ENCODE results near the gene PTPRE. TPM values are rescaled to one million over a fixed set of nuclear protein-coding genes. Genes with fewer than 3 reads are reported as not detected.

Gene PTPRE
- polyA plus RNA-seq, 1 of the 3 experiments (the other 2 are of a cell fraction): 11.8 TPM

DNA sequence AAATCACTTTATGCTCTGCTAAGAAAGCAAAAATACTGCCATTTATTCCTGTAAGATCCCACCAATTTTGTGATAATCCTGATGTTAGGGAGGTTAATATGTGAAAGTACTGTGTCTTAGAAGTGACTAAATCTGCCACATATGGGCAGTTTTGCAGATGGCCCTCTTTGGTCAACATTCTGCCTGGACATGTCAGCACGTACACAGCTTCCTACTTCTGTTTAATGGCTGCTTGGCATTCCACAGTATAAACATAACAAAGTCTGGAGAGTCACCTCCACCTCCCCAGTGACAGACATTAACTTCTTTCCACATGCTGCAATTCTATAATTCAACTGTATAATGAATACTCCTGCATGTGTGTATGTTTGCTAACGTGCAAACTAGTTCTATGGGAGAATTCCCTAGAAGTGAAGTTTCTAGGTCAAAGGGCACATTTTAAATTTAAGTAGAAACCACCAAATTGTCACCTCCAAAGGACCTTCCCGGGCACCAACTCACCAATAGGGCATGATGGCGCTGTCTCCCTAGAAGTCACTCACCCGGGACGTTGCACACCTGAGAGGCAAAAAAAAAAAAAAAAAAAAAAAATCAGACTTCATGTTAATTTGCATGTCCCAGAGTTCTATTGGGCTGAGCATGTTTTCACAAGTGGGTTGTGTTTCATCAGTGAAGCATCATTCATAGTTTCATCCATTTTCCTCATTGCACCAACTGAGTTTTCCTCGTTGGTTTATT, 180.4 kb downstream of the PTPRE start:
- no peak overlapping the region for H3K4me3 ChIP-seq (ENCODE audit: low read depth in 2 of 2, low read length in 1 of 2)
- no peaks in the 10 kb centered on the region for H3K9me3 ChIP-seq
- no peak overlapping the region for H3K4me2 ChIP-seq
- TF ChIP-seq GATA2 (CRISPR knock-in tag; IDR thresholded peaks at IDR 0.05) (no peak), RCOR1 (IDR thresholded peaks at IDR 0.05; ENCODE audit: low read length) (no peak), NRF1 (IDR thresholded peaks at IDR 0.05; ENCODE audit: low read depth, low read length) (no peak), EZH2phosphoT487 (IDR thresholded peaks at IDR 0.05; ENCODE audit: borderline replicate concordance, low read depth) (no peak), CHD2 (IDR thresholded peaks at IDR 0.05; ENCODE audit: low read length, partially characterized antibody) (no peak), SIN3A (IDR thresholded peaks at IDR 0.05; ENCODE audit: borderline replicate concordance, low read depth, low read length) (no peak), NFIC (IDR thresholded peaks at IDR 0.05; ENCODE audit: borderline replicate concordance) (no peak), PBX3 (IDR thresholded peaks at IDR 0.05) (no peak), FOXJ3 (CRISPR knock-in tag; IDR thresholded peaks at IDR 0.05) (no peak), RXRA (IDR thresholded peaks at IDR 0.05; ENCODE audit: borderline replicate concordance, low read depth) (no peak), EP300 (IDR thresholded peaks at IDR 0.05; ENCODE audit: borderline replicate concordance in 1 of 2, low read depth in 1 of 2, low read length in 1 of 2) (no peak), ELF1 (IDR thresholded peaks at IDR 0.05) (no peak)
- TF ChIP-seq, protein P1, sequence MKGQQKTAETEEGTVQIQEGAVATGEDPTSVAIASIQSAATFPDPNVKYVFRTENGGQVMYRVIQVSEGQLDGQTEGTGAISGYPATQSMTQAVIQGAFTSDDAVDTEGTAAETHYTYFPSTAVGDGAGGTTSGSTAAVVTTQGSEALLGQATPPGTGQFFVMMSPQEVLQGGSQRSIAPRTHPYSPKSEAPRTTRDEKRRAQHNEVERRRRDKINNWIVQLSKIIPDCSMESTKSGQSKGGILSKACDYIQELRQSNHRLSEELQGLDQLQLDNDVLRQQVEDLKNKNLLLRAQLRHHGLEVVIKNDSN (IDR thresholded peaks at IDR 0.05; ENCODE audit: borderline replicate concordance, low read depth): no peak
- TF ChIP-seq, protein P2, sequence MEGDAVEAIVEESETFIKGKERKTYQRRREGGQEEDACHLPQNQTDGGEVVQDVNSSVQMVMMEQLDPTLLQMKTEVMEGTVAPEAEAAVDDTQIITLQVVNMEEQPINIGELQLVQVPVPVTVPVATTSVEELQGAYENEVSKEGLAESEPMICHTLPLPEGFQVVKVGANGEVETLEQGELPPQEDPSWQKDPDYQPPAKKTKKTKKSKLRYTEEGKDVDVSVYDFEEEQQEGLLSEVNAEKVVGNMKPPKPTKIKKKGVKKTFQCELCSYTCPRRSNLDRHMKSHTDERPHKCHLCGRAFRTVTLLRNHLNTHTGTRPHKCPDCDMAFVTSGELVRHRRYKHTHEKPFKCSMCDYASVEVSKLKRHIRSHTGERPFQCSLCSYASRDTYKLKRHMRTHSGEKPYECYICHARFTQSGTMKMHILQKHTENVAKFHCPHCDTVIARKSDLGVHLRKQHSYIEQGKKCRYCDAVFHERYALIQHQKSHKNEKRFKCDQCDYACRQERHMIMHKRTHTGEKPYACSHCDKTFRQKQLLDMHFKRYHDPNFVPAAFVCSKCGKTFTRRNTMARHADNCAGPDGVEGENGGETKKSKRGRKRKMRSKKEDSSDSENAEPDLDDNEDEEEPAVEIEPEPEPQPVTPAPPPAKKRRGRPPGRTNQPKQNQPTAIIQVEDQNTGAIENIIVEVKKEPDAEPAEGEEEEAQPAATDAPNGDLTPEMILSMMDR (IDR thresholded peaks at IDR 0.05): no peak
- H3F3A ChIP-seq (replicated peaks; ENCODE audit: insufficient read depth): no peaks in the 10 kb centered on the region
- H3K9me2 ChIP-seq: no peaks in the 10 kb centered on the region
- 79% methylated on average over 7 of the region's 7 CpGs for WGBS (ENCODE audit: low lambda C conversion rate)
- peaks cover 0 to 12% of the 10 kb centered on the region in 2 experiments; a peak in 1 of 4 replicates for H3K4me1 ChIP-seq (ENCODE audit: control insufficient read depth in 1 of 2, insufficient read depth in 2 of 2, low read depth in 1 of 2, low read length in 1 of 2)
- no peak for DNase-seq
- ChIA-PET POLR2A (no interaction called here), CTCF (interaction anchor here (2.0 kb wide), 1 partner anchor 18 kb away, joined by 6 read pairs; no protein-coding TSS in a partner anchor)
- H3K9ac ChIP-seq: no peak overlapping the region
- H4K20me1 ChIP-seq (ENCODE audit: insufficient read depth): no peaks in the 10 kb centered on the region
- no peak overlapping the region for H2AFZ ChIP-seq (ENCODE audit: low read depth)
- no peaks in the 10 kb centered on the region for H3K27me3 ChIP-seq (ENCODE audit: insufficient read depth)
- H3K27ac ChIP-seq (ENCODE audit: low read depth in 2 of 2, low read length in 1 of 2): no peak overlapping the region
- H3K79me2 ChIP-seq (ENCODE audit: insufficient read depth): no peaks in the 10 kb centered on the region
- H3K36me3 ChIP-seq (replicated peaks in 1 of 2; ENCODE audit: control insufficient read depth in 1 of 2, insufficient read depth in 2 of 2, low read length in 1 of 2): peaks cover 0 to 11% of the 10 kb centered on the region in 2 experiments
